NCI-H1436 treated with DMSO at 0.1 percent for 48 hours (cell line): ENCODE data around the gene SENP2.

ENCODE experiments used
- DNase-seq: peaks from one replicate; lab custom pipeline; 2025; lab: John Stamatoyannopoulos, UW

Gene SENP2

GRCh38 chr3:185680231-185680630 is 94.1 kb downstream of the SENP2 start:
- no peak for DNase-seq
